Activated gamma-delta T cell treated with anti-CD3 and anti-CD28 coated beads, Interleukin-2, amount 50 U/mL, for 16 hours (primary cell): Measurements from ENCODE around the gene NECTIN3.

Source experiments
- DNase-seq: peaks from one replicate; pipeline ENCODE4 v3.0.0-alpha.2; 2020; ENCODE audit warnings: low read depth

Gene NECTIN3

DNA sequence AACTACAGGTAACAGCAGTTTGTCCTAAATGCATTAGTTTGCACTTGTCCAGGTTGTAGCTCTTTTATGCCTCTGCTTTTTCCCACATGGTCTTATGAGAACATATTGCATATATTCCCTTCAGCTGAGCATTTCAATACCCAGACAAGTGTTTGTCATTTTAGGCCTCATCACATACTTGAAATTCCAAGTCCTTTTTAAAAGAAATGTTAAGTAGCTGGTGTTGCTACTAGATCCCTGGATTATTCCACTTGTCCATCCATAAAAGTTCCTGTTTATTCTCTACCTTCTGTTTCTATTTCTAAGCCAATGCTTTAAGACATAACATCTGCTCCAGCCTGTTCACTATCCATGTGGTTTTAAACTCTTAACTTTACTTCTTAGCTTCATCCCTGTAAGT is 128.4 kb downstream of the NECTIN3 start:
- no peak for DNase-seq

DNA sequence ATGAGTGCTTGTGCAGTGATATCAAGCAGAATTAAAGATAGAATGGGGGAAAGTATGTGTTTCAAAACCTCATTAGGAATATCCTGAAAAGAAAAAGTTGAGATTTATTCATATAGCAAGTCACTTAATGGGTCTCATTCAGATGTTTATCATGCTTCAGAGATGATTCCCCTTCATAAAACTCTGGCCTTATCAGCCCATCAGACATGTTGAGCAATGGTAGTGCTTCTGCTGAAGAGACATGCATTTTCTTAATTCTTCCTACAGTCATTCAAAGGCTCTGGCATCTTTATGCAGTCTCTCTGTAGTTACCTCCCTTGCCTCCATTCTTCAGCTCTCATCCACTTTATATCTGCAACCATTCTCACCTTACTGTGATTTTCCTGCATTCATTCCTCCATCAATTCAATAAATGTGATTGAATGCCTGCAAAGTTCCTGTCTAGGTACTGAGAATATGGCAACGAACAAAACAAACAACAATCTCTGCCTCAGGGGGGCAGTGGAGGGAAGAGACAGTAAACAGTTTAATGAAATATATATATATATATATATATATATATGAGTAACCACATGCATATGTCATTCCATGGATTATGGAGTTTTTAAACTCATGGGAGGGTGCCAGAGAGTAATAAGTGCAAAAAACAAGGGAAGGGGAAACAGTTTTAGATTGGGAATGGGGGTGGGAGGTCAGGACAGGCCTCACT is 138.5 kb downstream of the NECTIN3 start:
- no peak for DNase-seq

DNA sequence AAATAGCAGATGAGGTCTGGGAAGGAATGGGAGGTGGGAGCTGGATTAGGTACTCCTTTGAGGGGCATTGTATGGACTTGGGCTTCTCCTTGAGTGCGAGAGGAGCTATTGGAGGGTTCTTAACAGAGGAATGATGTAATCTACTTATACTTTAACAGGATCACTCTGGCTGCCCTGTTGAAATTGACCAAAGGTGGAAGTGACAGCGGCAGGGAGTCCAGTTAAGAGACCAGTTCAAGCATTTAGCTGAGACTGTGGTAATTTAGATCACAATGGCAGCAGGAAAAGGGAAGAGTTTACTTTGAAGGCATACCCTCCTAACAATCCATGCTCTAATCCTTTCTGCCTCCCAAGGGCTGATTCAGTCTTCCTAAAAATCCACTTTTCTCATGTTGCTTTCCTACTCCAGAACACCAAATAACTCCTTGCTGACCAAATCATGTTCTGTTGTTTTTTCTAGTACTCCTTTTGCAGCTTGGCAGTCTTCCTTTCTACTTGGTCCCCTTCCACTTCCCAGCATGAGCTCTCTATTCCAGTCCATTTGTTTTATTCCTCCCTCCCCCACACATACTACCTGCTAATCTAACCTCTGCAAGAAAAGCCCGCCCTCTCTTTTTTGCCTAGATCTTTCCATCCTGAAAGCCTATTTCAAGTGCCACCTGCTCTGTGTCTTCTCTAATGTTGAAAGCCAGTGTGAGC is 139.4 kb downstream of the NECTIN3 start:
- DNase-seq = no peak

DNA sequence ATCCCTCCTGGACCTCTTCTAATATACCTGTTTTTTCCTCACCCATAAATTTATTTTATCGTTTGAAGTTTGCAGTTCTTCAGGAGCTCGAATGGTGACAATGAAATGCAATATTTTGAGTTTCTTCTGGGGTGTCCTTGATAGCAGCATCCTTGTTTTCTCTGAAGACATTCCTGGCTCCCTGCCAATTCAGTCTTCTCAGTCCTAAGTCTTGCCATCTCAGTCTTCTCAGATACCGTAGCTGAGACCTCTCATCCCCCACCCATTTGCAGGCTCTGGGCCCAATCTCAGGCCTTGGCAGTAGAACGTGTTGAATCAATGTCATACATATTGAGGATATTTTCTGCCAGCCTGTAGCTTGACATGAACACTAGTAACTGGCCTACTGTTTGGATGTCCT is 140.9 kb downstream of the NECTIN3 start:
- DNase-seq = no peak

DNA sequence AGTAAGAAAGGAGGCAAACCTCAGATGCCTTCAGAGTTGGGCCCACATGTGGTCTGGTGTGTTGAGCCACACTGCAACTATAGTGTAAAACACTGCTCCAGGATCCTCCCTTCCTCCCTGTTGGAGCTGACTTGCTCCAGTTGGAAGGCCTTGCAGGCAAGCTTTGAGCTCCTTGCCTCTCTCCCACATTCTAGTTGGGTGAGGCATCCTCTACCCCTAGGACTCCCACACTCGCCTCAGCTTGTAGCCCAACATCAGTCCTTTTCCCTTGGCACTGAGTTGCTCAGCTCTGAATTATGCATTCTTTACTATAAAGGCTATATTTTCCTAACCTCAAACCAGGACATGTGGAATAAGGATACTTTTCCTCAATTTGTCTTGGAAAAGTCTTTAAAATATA is 143.9 kb downstream of the NECTIN3 start:
- DNase-seq = no peak

DNA sequence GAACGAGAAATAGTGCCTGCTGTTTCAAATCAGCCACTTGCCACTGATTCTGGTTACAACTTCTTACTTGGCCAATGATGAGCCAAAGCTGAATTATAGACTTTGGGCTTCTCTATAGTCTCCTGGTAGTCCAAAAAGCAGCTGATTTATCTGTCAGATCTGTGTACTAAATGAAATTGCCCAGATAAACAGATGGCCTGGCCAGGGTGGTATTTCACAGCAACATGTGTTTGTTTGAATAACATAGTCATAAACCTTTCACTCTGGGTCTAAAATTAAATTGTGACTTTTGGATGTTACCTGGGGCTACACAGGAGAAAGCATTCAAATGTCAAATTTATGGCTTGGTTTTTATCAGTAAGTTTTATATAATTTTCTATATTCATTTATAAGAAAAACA is 147.0 kb downstream of the NECTIN3 start:
- DNase-seq = no peak

DNA sequence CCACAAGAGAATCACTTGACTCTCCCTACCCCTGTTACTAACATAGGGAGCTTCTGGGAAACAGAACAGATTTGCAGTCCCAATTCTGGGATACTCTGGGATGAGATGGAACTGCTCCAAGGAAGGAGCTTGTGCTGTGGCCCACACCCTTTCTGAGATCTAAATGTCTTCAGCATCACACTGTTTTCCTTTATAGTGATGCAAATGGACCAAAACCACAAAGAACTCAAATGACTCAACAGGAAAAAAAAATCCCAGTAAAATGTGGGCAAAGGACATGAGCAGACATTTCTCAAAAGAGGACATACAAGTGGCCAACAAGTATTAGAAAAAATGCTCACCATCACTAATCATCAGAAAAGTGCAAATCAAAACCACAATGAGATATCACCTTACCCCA is 155.6 kb downstream of the NECTIN3 start:
- DNase-seq = no peak

DNA sequence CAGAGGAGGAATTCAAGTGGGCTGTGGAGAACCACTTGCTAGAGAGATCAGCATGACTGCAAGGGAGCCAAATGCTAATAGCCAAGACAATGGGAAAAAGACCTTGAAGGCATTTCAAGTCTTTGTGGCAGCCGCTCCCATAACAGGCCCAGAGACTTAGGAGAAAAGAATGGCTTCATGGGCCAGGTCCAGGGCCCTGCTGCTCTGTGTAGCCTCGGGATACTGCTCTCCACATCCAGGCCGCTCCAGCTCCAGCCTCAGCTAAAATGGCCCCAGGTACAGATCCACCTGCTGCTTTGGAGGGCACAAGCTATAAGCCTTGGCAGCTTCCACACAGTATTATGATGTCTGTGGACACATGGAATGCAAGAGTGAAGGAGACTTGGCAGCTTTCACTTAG is 157.7 kb downstream of the NECTIN3 start:
- no peak for DNase-seq

DNA sequence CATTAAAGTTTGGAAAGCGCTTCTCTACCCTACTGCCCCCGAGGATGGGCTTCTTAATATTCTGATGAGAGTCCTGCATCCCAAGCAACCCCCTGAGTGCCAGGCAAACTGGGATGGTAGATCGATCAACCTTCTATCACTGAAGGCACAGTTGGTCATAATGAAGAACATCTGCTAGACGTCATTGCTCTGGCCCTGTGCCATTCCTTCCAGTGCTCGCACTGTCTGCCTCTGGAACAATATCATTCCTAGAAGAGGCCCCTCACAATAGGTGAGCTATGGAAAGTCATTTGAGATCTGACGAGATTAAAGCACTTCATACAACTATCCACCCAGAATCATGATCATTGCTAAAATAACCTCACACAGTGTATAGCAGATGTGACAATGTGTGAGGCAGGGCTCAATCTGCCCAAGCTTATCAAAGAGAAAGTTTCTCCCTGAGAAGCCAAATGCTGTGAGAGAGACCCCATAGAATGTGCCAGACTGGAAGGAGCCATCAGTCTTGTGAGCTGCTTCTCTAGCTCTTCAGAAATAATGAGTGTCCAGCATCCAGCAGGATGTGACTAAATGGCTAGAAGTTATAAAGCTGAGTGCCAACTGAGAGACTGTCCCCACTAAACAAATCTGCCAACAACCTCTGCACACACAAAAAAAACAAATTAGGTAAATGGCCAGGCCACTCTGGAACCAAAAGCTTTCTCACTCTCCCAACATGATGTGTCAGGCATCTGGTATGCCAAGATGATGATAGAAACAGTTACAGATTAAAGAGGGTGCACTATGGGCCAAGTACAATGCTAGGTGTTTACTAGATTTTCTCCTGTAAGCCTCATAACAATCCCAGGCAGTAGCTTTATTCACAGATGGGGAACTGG is 165.5 kb downstream of the NECTIN3 start:
- no peak for DNase-seq

DNA sequence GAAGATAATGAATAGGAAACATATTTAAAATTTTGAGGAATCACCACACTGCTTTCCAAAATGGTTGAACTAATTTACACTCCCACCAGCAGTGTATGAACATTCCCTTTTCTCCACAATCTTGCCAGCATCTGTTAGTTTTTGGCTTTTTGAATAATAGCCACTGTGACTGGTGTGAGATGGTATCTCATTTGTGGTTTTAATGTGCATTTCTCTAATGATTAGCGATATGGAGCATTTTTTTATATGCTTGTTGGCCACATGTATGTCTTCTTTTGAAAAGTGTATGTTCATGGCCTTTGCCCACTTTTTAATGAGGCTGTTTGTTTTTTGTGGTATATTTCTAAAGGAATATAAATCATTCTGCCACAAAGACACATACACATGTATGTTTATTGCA is 166.3 kb downstream of the NECTIN3 start:
- DNase-seq = no peak

DNA sequence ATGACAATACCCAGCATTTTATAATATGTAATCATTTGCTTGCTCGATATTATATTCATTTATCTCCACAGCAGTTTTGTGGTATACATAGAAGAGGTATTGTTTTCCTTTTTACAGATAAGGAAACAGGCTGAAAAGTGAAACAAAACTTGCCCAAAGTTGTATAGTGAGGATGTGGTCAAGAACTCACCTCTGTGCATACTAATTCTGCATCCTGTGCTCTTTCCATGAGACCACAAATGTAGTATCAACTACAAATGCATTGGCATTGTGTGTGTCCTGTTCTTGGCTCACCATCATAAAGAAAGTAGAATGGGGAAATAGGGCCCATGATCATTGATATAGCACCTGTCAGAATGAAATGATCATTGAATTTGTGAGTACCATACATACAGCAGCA is 167.3 kb downstream of the NECTIN3 start:
- DNase-seq = no peak

DNA sequence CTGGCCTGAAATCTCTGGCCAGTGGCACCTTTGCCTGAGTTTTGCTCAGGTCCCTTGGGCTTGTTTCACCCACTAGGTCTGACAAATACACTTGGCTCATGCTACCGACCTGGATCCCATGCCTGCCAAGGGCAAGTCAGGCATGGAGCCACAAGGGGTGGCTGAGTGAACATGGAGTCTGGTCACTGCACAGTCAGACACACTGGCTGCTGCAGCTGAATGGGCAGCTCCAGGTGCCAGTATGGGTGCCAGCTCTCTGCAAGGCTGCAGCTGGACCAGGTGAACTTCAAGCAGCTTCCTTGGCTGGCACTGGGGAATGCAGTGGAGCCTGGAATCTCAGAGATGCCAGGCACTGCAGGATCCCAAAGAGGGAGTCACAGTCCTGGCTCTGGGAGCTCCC is 170.3 kb downstream of the NECTIN3 start:
- no peak for DNase-seq
